ENCODE results near the gene MAP3K7. TPM values are rescaled to one million over a fixed set of nuclear protein-coding genes. Genes with fewer than 3 reads are reported as not detected.
A peak's percentile ranks its signal among the peaks of the same experiment; 100 is the strongest.

Gene MAP3K7
- total and polyA plus RNA-seq, 2 experiments from 2014 or later = 32.9 to 36.9 TPM

DNA sequence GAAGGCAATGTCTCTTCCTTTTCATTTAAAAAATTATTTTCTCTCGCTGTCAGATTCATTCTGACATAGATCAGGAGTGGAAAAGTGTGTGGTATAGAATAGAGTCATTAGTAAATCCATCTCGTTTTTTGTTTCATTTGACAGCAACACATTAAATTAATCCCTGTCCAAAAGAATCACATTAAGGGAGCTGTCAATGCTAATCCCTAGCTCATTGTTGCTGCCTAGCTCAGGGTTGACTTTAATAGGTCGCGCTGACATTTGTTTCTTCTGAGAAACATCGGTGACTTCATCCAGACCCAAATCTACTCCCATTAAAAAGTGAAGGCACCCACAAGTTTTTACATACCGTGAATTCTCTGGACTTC lies 25.4 kb upstream of the MAP3K7 start:
- no peaks in the 10 kb centered on the region for H4K20me1 ChIP-seq (ENCODE audit: insufficient read depth)
- H3K4me2 ChIP-seq (ENCODE audit: unreplicated experiment) = no peak overlapping the region
- H3K4me3 ChIP-seq = no peak overlapping the region
- in situ Hi-C loops (cut with MboI) = no loop called here
- H3K27me3 ChIP-seq (replicated peaks; ENCODE audit: insufficient read depth) = peaks cover 54% of the 10 kb centered on the region
- 56 to 61% methylated on average over 6 of the region's 6 CpGs for WGBS, 2 experiments (ENCODE audit: low coverage in 1 of 2, low lambda C conversion rate in 2 of 2, missing lambda C conversion rate in 2 of 2)
- H3K4me1 ChIP-seq (ENCODE audit: insufficient read depth) = no peaks in the 10 kb centered on the region
- no peaks in the 10 kb centered on the region for H3K9me3 ChIP-seq (ENCODE audit: low read depth)
- H3K79me2 ChIP-seq (ENCODE audit: insufficient read depth) = no peaks in the 10 kb centered on the region
- H3K9me2 ChIP-seq (ENCODE audit: insufficient read depth) = no peaks in the 10 kb centered on the region
- H3F3A ChIP-seq (ENCODE audit: insufficient read depth) = peaks cover 9% of the 10 kb centered on the region; the same call in 1 of the 2 replicates
- no peak for DNase-seq
- H3K36me3 ChIP-seq (ENCODE audit: low read depth) = no peaks in the 10 kb centered on the region
- no peak overlapping the region for H3K27ac ChIP-seq
- no peak overlapping the region for H3K9ac ChIP-seq
- TF ChIP-seq EZH2 (IDR thresholded peaks at IDR 0.05; ENCODE audit: insufficient read depth, poor library complexity, severe bottlenecking) (no peak), EZH2phosphoT487 (IDR thresholded peaks at IDR 0.05; ENCODE audit: insufficient read depth, low read depth) (no peak)
- no peak overlapping the region for H2AFZ ChIP-seq

DNA sequence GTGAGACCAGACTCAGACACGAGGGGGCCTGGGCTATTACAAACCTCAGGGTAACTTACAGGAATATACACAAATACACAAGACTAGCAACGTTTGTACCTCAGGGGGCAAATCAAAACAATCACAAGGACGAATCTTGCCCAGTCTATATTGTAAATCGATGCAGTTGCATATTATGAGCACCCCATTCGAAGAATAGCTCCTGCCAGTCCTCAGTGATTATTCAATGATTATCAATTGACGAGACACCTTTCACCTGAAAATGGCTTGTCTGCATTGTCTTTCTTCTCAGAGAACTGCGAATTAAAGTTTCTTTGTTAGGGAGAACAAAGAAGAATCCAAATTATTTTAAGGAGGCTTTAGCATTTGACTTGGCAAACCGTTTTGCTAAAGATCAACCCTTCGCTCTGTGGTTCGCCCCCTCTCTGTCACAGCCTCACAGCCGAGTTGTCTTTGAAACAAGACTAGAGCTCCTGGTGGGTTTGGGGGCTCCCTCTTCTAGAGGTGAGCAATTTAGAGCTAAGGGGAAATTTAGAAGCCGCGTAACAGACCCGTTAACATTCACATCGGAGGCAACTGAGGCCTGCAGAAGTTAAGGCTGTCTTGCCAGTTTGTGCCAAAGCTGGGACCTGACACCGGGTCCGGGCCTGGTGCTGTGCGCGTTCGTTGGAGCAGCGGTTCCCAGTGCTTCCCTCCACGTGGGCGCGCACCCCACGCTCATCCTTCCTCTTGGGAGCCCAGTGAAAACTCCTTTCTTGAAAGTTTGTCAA lies 24.9 kb upstream of the MAP3K7 start:
- peak overlapping the region; percentile 90 for H3K4me2 ChIP-seq (ENCODE audit: unreplicated experiment)
- H3K27ac ChIP-seq = no peak overlapping the region
- WGBS, 2 experiments (ENCODE audit: low coverage in 1 of 2, low lambda C conversion rate in 2 of 2, missing lambda C conversion rate in 2 of 2) = 53 to 57% methylated on average over 24 to 25 of the region's 25 CpGs
- peak overlapping the region; percentile 75 for H3K4me3 ChIP-seq
- peaks cover 54% of the 10 kb centered on the region for H3K27me3 ChIP-seq (replicated peaks; ENCODE audit: insufficient read depth)
- in situ Hi-C loops (cut with MboI) = no loop called here
- H4K20me1 ChIP-seq (ENCODE audit: insufficient read depth) = no peaks in the 10 kb centered on the region
- no peak for TF ChIP-seq EZH2 (IDR thresholded peaks at IDR 0.05; ENCODE audit: insufficient read depth, poor library complexity, severe bottlenecking)
- TF ChIP-seq EZH2phosphoT487 (IDR thresholded peaks at IDR 0.05; ENCODE audit: insufficient read depth, low read depth) = no peak
- H3F3A ChIP-seq (ENCODE audit: insufficient read depth) = peaks cover 9% of the 10 kb centered on the region; the same call in 1 of the 2 replicates
- DNase-seq = no peak
- H3K9me2 ChIP-seq (ENCODE audit: insufficient read depth) = no peaks in the 10 kb centered on the region
- H2AFZ ChIP-seq = peak overlapping the region; percentile 95
- no peaks in the 10 kb centered on the region for H3K4me1 ChIP-seq (ENCODE audit: insufficient read depth)
- H3K9ac ChIP-seq = no peak overlapping the region
- no peaks in the 10 kb centered on the region for H3K79me2 ChIP-seq (ENCODE audit: insufficient read depth)
- no peaks in the 10 kb centered on the region for H3K36me3 ChIP-seq (ENCODE audit: low read depth)
- no peaks in the 10 kb centered on the region for H3K9me3 ChIP-seq (ENCODE audit: low read depth)

DNA sequence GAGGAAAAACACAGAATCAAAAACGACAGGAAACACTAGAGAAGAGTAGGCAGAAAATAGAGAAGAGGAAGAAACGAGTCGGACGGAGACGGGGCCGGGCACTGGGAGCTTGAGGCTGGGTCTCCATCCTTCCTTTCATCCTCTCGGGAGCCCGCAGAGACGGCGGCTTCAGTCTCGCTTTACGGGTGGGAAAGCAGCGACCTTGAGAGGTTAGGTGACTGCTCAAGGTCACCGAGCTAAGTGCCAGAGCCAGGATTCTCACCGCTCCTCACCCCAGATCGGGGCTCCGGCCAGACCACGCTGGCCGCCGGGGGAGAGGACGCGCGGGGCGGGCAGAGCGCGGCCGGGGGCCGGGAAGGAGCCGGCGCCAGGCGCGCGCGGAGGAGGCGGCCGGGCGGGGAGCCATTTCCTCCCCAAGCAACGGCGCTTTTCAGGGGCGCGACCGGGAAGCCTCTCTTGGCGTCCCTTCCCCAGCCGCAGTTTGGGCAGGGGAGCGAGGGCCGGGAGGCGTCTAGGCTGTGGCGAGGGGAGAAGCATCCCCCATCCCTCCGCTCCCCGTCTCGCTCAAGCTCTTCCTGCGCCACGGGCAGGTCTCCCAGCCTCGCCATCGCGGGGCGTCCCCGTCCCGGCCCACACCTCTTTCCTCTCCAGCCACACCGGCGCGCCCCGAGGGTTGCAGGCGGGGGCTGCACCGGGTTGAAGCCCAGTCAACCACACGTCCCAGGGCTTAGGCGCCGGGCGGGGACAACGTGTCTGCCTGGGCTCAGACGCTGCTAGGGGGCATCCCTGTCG lies 24.1 kb upstream of the MAP3K7 start:
- TF ChIP-seq EZH2phosphoT487 (IDR thresholded peaks at IDR 0.05; ENCODE audit: insufficient read depth, low read depth) (no peak), EZH2 (IDR thresholded peaks at IDR 0.05; ENCODE audit: insufficient read depth, poor library complexity, severe bottlenecking) (peak; percentile 23)
- 1 to 2% methylated on average over 52 to 72 of the region's 72 CpGs for WGBS, 2 experiments (ENCODE audit: low coverage in 1 of 2, low lambda C conversion rate in 2 of 2, missing lambda C conversion rate in 2 of 2)

DNA sequence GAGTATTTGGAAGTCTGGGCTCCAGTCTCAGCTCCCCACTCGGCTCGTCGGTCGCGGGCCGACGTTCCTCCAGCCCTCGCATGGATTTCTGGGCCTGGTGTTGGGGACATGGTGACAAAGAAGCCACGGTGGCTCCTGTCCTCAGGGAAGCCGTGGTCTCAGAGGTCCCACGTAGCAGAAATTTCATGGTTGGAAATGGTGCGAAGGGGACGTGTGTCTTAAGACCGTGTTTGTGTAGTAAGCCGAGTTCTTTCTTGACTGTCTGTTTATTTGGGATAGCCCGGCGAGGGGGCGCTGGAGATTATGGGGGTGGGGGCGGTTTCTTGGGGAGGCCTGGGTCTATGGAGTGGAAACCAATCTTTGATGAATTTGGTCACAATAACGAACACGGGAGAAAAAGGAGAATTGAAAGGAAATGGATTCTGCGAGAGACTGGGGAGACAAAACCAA lies 23.5 kb upstream of the MAP3K7 start:
- WGBS, 2 experiments (ENCODE audit: low coverage in 1 of 2, low lambda C conversion rate in 2 of 2, missing lambda C conversion rate in 2 of 2) = 2 to 4% methylated on average over 20 to 22 of the region's 22 CpGs
- in situ Hi-C loops (cut with MboI) = no loop called here
- Histone ChIP-seq H4K20me1 (ENCODE audit: insufficient read depth) (no peaks in the 10 kb centered on the region), H3K27ac (no peak overlapping the region), H3K4me3 (peak overlapping the region; percentile 75), H3K36me3 (ENCODE audit: low read depth) (no peaks in the 10 kb centered on the region), H3K9me3 (ENCODE audit: low read depth) (no peaks in the 10 kb centered on the region), H3K4me2 (ENCODE audit: unreplicated experiment) (peak overlapping the region; percentile 90), H3K4me1 (ENCODE audit: insufficient read depth) (no peaks in the 10 kb centered on the region), H3K9ac (no peak overlapping the region; the same call in 1 of the 2 replicates), H3F3A (ENCODE audit: insufficient read depth) (peaks cover 9% of the 10 kb centered on the region; the same call in 1 of the 2 replicates), H2AFZ (peak overlapping the region; percentile 95), H3K79me2 (ENCODE audit: insufficient read depth) (no peaks in the 10 kb centered on the region), H3K9me2 (ENCODE audit: insufficient read depth) (no peaks in the 10 kb centered on the region), H3K27me3 (replicated peaks; ENCODE audit: insufficient read depth) (peaks cover 54% of the 10 kb centered on the region)
- peak; percentile 18 for DNase-seq
- TF ChIP-seq EZH2 (IDR thresholded peaks at IDR 0.05; ENCODE audit: insufficient read depth, poor library complexity, severe bottlenecking) (peak; percentile 52), EZH2phosphoT487 (IDR thresholded peaks at IDR 0.05; ENCODE audit: insufficient read depth, low read depth) (no peak)

More for the DNA sequence above, 24.1 kb upstream of the MAP3K7 start:
- in situ Hi-C loops (cut with MboI) = no loop called here
- Histone ChIP-seq H3K36me3 (ENCODE audit: low read depth) (no peaks in the 10 kb centered on the region), H3K79me2 (ENCODE audit: insufficient read depth) (no peaks in the 10 kb centered on the region), H3K4me3 (peak overlapping the region; percentile 75), H3K9me3 (ENCODE audit: low read depth) (no peaks in the 10 kb centered on the region), H4K20me1 (ENCODE audit: insufficient read depth) (no peaks in the 10 kb centered on the region), H3F3A (ENCODE audit: insufficient read depth) (peaks cover 9% of the 10 kb centered on the region; the same call in 1 of the 2 replicates), H2AFZ (peak overlapping the region; percentile 95), H3K9ac (no peak overlapping the region; the same call in 1 of the 2 replicates), H3K27ac (no peak overlapping the region), H3K27me3 (replicated peaks; ENCODE audit: insufficient read depth) (peaks cover 54% of the 10 kb centered on the region), H3K4me2 (ENCODE audit: unreplicated experiment) (peak overlapping the region; percentile 90), H3K4me1 (ENCODE audit: insufficient read depth) (no peaks in the 10 kb centered on the region), H3K9me2 (ENCODE audit: insufficient read depth) (no peaks in the 10 kb centered on the region)
- DNase-seq = peak; percentile 51
